HG03469 (cell line): ENCODE measurements around the gene ZDHHC14.
"Not testable (repeated sequence)": the region's sequence is repeated elsewhere in the genome, so short reads cannot be mapped to it uniquely, and the experiment has no call there.

ENCODE experiments used
- ATAC-seq: cut with Tn5 transposase; IDR thresholded peaks from one replicate; pipeline ENCODE4 v1.9.1; 2021; ENCODE audit warnings: mild to moderate bottlenecking, moderate library complexity, moderate number of reproducible peaks; ENCODE audit not compliant: unreplicated experiment

Gene ZDHHC14

GRCh38 chr6:157379656-157380457, 1.1 kb upstream of the ZDHHC14 start:
- peak; percentile 54 for ATAC-seq

DNA sequence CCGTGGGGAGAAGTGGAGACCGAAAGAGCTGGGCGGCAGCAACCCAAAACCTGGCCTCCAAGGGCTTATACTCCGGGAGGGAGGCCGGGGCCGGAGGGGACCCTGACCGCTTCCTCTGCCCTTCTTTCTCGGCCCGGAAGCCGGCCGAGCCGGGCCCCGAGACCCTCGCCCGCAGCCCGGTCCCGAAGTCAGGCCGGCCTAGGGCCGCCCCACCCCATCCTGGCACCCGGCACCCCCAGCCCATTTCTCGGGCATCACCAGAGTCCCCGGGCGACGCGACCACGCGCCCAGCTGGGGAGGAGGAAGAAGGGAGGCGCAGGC, 572 bp upstream of the ZDHHC14 start:
- no peak for ATAC-seq

DNA sequence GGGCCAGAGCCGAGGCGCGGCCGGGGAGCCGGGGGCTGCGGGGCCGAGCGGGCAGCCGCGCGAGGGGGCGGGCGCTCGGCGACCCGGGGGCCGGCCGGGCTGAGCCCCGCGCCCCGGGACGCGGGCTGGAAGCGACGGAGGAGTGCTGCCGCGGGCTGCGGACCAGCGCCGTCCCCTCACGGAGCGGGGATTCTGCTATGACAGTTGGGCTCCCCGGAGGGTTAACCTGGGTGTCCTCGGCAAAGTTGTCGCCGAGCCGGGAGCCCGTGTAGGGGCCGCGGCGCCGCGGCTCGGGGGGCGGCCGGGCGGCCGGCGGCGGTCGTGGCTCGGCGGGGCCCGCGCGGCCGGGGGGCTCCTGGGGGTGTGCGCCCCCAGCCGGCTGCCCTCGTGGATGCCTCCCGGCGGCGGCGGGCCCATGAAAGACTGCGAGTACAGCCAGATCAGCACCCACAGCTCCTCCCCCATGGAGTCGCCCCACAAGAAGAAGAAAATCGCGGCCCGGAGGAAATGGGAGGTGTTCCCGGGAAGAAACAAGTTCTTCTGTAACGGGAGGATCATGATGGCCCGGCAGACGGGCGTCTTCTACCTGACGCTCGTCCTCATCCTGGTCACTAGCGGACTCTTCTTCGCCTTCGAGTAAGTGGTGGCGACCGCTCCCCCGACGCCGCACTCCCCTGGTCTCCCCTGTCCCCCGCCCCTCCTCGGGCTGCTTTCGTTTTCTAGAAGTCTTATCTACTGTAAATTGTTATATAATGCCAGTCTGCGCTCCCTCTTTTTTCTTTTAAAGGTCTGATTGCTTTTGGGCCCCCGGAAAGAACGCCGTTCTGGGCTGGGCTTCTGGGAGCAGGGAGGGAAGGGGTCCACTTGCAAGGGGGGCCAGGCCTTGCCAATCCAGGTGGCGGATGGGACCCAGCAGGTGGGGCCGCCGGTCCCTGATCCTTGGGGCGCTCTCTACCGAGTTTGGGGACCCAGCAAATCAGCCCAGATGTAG, 936 bp downstream of the ZDHHC14 start:
- peak; percentile 4 for ATAC-seq

- ATAC-seq: no peak
Observed at GRCh38 chr6:157382821-157383220, 1.8 kb downstream of the ZDHHC14 start.

GRCh38 chr6:157383471-157383870, 2.5 kb downstream of the ZDHHC14 start:
- ATAC-seq: no peak

DNA sequence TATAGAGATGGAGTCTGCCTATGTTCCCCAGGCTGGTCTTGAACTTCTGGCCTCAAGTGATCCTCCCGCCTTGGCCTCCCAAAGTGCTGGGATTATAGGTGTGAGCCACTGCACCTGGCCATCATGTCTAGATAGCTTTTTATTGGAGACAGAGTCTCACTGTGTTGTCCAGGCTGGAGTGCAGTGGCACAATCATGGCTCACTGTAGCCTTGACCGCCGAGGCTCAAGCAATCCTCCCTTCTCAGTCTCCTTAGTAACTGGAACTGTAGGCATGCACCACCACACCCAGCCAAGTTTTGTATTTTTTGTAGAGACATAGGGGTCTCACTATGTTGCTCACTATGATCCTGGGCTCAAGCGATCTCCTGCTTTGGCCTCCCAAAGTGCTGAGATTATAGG, 4.0 kb downstream of the ZDHHC14 start:
- not testable (repeated sequence) for ATAC-seq

- no peak for ATAC-seq
Observed at GRCh38 chr6:157385482-157385881, 4.5 kb downstream of the ZDHHC14 start.

- no peak for ATAC-seq
Observed at GRCh38 chr6:157386023-157386422, 5.0 kb downstream of the ZDHHC14 start.

- no peak for ATAC-seq
Observed at GRCh38 chr6:157386454-157386853, 5.5 kb downstream of the ZDHHC14 start.

DNA sequence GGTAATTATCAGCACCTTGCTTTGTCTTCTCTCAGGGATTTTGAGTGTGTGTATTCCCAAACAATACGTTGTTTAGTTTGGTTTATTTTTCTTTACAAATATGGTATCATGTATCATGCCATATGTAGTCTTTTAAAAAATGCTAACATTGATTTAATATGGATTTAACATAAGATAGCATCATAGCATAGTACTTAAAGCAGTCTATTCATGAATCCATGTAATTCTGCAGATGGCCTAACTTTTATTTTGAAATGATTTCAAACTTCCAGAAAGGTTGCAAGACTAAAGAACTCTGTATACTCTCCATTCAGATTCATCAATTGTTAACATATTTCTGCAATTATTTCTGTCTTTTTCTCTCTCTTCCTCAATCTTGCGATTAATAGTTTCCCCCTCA, 7.9 kb downstream of the ZDHHC14 start:
- no peak for ATAC-seq

DNA sequence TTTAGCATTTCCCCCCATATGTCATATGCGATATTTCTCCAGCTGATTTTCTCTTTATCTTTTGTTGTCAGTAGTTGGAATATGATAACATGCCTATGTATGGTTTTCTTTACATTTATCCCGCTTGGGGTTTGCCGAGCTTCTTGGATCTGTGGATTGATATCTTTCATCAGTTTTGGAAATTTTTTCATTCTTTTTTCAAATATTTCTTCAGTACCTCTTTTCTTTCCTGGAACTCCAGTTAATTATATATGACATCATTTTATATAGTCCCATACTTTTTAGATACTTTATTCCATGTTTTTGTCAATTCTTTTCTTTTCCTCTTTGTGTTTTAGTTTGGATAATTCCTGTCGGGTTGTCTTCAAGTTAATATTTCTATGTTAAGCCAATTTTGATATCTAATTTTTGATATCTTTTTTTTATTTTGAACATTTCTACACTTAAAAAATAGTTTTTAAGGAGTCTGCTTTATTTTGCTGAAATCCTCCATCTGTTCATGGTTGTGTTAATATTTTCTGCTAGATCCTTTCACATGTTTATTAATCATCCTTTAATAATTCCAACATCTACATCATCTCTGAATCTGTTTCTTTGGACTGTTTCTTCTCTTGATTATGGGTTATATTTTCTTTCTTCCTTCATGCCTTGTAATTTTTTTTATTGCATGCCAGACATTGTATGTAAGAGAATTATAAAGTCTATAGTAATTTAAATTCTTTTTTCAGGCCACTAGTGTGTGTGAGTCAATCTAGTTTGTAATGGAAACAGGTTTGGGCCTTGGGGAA, 9.5 kb downstream of the ZDHHC14 start:
- ATAC-seq: no peak

- ATAC-seq: no peak
Observed at GRCh38 chr6:157392927-157393668, 12.1 kb downstream of the ZDHHC14 start.

GRCh38 chr6:157393669-157394327, 12.8 kb downstream of the ZDHHC14 start:
- no peak for ATAC-seq

GRCh38 chr6:157395199-157395598, 14.2 kb downstream of the ZDHHC14 start:
- ATAC-seq: not testable (repeated sequence)

DNA sequence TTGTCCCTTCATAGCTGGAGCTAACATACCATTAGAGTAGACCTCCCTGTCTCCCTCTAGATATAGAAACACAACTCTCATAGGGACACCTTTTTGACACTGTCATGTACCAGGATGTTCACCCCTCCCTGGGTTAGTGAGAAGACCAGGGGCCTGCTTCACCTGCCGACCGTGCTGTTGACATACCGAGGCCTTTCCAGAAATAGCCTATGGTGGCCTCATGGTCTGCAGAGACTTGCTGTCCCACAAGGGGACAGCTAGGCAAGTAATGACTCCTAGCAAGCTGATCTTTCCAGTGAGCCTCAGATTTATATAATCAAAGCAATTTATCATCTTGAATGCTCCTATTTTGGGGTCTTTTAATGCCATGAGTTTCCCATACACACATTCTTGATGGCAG, 15.0 kb downstream of the ZDHHC14 start:
- no peak for ATAC-seq

DNA sequence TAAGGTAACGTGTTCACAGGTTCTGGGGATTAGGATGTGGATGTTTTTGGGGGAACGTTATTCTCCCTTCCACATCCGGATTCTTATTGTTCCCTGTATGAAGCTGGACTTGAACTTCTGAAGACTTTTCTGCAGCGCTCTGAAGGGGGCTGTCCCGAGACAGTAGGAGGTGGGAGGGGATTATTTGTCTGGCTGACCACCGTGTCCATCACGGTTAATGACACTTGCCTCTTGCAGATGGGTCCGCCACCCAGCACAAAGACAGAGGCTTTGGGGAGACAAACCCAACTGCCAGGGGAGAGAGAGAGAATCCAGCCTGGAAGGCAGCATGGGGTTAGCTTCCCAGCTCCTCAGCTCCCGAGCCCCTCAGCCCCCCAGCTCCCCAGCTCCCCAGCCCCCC, 16.7 kb downstream of the ZDHHC14 start:
- no peak for ATAC-seq

DNA sequence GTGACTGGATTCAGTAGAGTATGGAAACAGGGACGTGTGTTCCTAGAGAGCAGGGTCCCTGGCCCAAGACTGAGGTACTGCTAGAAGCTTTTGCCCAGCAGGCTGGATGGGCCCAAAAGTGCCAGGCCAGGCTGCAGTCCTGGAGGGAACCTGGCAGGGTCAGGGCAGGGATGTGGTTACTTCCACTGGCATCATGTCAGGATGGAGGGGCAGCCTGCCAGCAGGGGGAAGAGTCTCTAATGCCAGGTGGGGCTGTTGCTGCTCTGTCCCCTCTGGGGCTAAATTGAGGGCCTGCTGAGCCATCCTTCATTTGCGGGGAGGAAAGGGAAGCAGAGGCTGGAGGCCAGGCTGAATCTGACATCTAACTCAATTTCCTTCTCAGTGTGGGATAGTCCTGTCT, 17.2 kb downstream of the ZDHHC14 start:
- no peak for ATAC-seq

DNA sequence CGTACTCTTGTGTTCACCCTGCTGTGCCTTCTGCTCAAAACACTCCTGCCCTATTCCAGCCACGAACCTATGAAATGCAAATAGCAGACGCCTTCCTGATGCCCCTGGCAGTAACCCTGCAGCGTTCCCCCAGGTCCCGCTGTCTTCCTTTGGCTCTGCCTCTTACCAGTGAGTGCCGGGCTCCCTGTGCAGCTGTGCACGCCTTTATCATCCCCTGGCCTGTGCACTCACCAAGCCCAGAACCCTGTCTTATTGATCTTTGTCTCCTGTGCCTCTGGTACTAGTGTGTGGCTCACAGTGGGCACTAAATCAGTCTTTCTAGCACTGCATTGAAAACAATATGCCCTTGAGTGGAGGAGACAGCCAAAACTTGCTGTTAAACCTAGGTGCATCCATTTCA, 19.7 kb downstream of the ZDHHC14 start:
- no peak for ATAC-seq

GRCh38 chr6:157401734-157402338, 20.8 kb downstream of the ZDHHC14 start:
- no peak for ATAC-seq
